GM10248 (cell line): ENCODE results near the gene NECAB3.

Experiments
- CTCF ChIA-PET: fragments of 300-600 bp; sonication (Branson Sonifier 250); formaldehyde crosslinking; extraction: SDS; loops from one replicate; lab custom pipeline; 2021; ENCODE audit warnings: antibody characterized with exemption; lab: Yijun Ruan, JAX
- POLR2A ChIA-PET: fragments of 350-650 bp; sonication (Branson Sonifier 250); formaldehyde crosslinking; extraction: SDS; loops from one replicate; lab custom pipeline; 2020; ENCODE audit warnings: antibody characterized with exemption; lab: Yijun Ruan, JAX
- DNase-seq: peaks from one replicate; pipeline ENCODE4 v3.0.0; 2012; ENCODE audit errors: extremely low spot score
- TF ChIP-seq, protein P1 (sequence below): IDR thresholded peaks from 2 replicates; pipeline ENCODE4 v1.5.1; 2012; ENCODE audit warnings: mild to moderate bottlenecking, low read depth; ENCODE audit errors: extremely low read depth, missing control alignments, control extremely low read depth

Gene NECAB3

DNA sequence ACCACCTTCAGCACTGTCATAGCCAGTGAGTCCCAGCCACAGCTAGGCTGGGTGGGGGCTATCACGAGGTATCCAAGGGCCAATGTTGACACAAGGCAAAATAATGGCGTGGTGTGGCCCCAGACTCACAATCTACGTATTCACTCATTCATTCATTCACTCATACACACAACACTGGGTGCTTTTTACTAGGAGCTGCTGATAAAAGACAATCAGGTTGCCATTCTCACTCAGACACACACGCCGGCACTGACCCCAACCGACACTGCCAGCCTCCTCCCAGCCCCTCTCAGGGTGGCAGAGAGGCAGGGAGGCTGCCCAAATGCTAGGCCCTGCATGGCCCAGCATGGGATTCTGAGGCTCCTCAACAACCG lies 13.6 kb downstream of the NECAB3 start:
- POLR2A ChIA-PET, result interaction anchor here (0.5 kb wide), 1 partner anchor 70 kb away, joined by 3 read pairs; no protein-coding TSS in a partner anchor
- TF ChIP-seq, protein P1, sequence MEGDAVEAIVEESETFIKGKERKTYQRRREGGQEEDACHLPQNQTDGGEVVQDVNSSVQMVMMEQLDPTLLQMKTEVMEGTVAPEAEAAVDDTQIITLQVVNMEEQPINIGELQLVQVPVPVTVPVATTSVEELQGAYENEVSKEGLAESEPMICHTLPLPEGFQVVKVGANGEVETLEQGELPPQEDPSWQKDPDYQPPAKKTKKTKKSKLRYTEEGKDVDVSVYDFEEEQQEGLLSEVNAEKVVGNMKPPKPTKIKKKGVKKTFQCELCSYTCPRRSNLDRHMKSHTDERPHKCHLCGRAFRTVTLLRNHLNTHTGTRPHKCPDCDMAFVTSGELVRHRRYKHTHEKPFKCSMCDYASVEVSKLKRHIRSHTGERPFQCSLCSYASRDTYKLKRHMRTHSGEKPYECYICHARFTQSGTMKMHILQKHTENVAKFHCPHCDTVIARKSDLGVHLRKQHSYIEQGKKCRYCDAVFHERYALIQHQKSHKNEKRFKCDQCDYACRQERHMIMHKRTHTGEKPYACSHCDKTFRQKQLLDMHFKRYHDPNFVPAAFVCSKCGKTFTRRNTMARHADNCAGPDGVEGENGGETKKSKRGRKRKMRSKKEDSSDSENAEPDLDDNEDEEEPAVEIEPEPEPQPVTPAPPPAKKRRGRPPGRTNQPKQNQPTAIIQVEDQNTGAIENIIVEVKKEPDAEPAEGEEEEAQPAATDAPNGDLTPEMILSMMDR, result no peak
- no peak for DNase-seq
- CTCF ChIA-PET, result interaction anchor here (0.9 to 1.5 kb wide), 2 partner anchors 10 to 203 kb away, joined by 3 read pairs; no protein-coding TSS in a partner anchor

DNA sequence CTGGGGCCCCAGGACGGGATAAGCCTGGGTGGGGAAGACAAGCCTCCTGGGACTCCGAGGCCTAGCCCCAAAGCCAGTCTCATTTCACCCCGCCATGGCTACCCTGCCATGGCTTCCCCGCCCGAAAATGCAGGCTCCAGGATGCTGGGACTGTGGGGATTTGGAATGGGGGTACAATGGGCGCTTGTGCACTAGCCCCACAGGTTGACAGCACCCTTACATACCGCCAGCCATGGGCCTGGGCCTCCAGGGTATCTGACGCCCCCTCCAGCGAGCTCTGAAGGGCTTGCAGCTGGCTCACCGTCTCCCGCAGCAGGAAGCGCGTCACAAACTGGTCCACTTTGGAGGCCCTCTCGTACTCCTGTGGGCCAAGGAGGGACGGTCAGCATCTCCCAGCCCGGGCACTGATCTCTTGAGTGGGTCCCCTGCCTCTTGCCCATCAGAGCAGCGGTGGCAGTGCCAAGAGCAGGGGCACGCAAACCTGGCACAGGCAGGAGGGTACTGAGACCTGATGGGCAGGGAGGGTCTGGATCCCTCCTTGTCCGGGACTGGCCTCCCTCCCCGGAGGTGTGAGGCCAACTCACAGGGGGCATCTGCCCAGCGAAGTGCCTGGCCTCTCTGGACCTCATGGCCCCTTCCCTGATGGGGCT lies 14.1 kb downstream of the NECAB3 start:
- DNase-seq, result no peak
- ChIA-PET CTCF (no interaction called here), POLR2A (no interaction called here)
- TF ChIP-seq, protein P1, result no peak

DNA sequence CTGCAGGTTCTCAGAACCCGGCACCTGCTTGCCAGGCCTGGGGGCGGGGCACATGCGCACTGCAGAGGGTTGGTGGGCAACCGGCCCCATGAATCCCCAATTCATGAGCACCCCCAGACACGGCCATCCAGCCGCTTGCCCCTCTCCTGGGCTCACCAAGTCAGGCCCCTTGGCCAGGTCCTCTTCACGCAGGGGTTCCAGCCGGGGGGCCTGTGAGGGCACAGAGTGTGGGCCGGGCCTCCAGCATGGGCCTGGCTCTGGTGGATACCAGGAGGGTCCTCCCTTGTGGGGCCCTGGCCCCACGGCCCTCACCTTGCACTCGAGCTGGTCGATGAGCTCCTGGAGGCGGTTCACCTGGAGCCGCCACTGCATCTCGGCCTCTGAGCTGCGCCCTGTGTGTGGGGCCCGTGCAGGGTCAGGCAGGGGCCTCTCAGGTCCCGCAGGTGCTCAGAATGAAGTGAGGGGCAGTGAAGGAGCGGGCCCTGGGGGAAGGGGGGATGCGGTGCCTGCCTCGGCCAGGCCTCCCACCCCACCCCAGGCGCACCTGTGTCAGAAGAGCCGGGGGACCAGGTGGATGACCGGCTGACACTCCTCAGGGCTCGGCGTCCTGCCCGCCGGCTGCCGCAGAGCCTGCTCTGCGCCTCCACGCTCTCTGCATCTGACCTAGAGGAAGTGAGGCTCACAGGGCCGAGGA lies 14.7 kb downstream of the NECAB3 start:
- ChIA-PET CTCF (interaction anchor here (1.2 kb wide), 1 partner anchor 8 kb away, joined by 3 read pairs; no protein-coding TSS in a partner anchor), POLR2A (no interaction called here)
- TF ChIP-seq, protein P1, result no peak
- no peak for DNase-seq

DNA sequence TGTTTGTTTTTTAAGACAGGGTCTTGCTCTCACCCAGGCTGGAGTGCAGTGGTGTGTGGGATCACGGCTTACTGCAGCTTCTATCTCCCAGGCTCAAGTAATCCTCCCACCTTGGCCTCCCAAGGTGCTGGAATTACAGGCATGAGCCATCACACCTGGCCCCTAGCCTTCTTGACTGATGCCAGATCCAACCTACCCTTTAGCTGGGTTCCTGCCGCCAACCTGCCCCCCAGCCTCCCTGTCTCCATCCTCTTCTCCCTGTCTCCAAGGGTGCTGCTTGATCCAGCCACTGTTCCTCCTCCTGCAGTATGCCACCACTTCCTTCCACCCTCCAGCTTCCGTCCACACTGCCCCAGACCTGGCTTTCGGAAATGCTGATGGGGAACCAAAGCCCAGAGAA lies 15.3 kb downstream of the NECAB3 start:
- CTCF ChIA-PET, result interaction anchor here (1.2 kb wide), 1 partner anchor 9 kb away, joined by 3 read pairs; no protein-coding TSS in a partner anchor
- TF ChIP-seq, protein P1, result no peak
- DNase-seq, result no peak
- POLR2A ChIA-PET, result interaction anchor here (0.5 kb wide), 1 partner anchor 355 kb away, joined by 6 read pairs; no protein-coding TSS in a partner anchor

DNA sequence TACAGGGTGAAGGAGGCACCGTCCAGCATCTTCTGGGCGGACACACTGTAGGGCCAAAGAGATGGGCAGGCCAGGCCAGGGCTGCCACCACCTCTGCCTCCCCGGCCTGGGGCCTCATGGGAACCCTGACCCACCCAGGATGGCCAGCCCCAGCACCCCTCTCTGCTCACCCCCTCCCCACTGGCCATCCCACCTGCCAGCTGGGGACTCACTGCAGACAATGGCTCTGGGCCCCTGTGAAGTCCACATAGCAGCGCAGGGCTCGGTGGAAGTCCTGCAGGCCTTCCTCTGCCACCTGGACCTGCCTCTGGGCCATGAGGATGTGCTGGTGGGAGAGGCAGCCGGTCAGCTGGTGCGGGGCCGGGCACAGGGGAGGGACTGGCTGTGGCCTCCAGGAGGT lies 15.7 kb downstream of the NECAB3 start:
- DNase-seq, result no peak
- TF ChIP-seq, protein P1, result no peak
- CTCF ChIA-PET, result interaction anchor here (1.2 kb wide), 1 partner anchor 9 kb away, joined by 3 read pairs; no protein-coding TSS in a partner anchor
- POLR2A ChIA-PET, result interaction anchor here (0.5 kb wide), 1 partner anchor 355 kb away, joined by 6 read pairs; no protein-coding TSS in a partner anchor

DNA sequence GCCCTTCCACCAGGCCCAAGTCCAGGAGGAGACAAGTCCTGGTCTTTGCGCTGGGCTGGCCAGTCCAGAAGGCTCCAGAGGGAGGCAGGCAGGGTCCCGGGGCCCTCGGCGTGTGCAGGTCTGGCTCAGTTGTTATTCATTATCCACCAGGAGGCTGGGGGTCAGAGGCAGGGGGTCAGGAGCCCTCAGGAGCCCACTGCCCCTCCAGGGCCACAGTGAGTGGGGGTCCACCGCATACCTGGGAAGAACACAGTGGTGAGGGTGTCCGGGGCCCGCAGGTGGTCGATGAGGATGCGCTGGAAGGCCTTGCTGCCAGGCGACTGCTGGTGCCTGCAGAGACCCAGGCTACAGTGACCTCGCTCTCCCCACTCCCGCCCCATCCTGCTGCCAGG lies 16.5 kb downstream of the NECAB3 start:
- POLR2A ChIA-PET, result no interaction called here
- TF ChIP-seq, protein P1, result no peak
- CTCF ChIA-PET, result no interaction called here
- no peak for DNase-seq
